Chondrocyte (in vitro differentiated cells): ENCODE data around the gene PRPSAP1. TPM values are rescaled to one million over a fixed set of nuclear protein-coding genes. Genes with fewer than 3 reads are reported as not detected.
"Not testable (repeated sequence)": the region's sequence is repeated elsewhere in the genome, so short reads cannot be mapped to it uniquely, and the experiment has no call there.

Source experiments
- DNase-seq: peaks from one replicate; pipeline ENCODE4 v3.0.0; 2021; ENCODE audit warnings: mixed read lengths, low spot score
- H3K27ac Mint-ChIP-seq: one replicate; pipeline ENCODE4 v1.8.0; 2021; ENCODE audit warnings: mild to moderate bottlenecking, moderate library complexity, mixed read lengths; ENCODE audit not compliant: unreplicated experiment
- H3K27me3 Mint-ChIP-seq: 2 replicates; pipeline ENCODE4 v1.8.0; 2021; ENCODE audit warnings: low read depth, mixed read lengths
- H3K36me3 Mint-ChIP-seq: 2 replicates; pipeline ENCODE4 v1.8.0; 2021; ENCODE audit warnings: low read depth, mixed read lengths
- H3K4me1 Mint-ChIP-seq: 2 replicates; pipeline ENCODE4 v1.8.0; 2021; ENCODE audit warnings: low read depth, mild to moderate bottlenecking, mixed read lengths
- H3K4me3 Mint-ChIP-seq: one replicate; pipeline ENCODE4 v1.8.0; 2021; ENCODE audit warnings: mild to moderate bottlenecking, moderate library complexity, mixed read lengths; ENCODE audit not compliant: unreplicated experiment
- H3K9me3 Mint-ChIP-seq: 2 replicates; pipeline ENCODE4 v1.8.0; 2021; ENCODE audit warnings: low read depth, mixed read lengths
- CTCF ChIP-seq: fragments of 200-600 bp; sonication (generic); IDR thresholded peaks from 2 replicates; pipeline ENCODE4 v1.5.0; 2021; ENCODE audit warnings: antibody characterized with exemption, mild to moderate bottlenecking, moderate library complexity
- total RNA-seq: library from RNA; stranded (reverse); gene quantifications from 3 replicates; pipeline ENCODE4 v1.2.1, GENCODE V29; 2021

PRPSAP1 gene
- total RNA-seq, 1 donor from 2014 or later: 59.0 TPM

DNA sequence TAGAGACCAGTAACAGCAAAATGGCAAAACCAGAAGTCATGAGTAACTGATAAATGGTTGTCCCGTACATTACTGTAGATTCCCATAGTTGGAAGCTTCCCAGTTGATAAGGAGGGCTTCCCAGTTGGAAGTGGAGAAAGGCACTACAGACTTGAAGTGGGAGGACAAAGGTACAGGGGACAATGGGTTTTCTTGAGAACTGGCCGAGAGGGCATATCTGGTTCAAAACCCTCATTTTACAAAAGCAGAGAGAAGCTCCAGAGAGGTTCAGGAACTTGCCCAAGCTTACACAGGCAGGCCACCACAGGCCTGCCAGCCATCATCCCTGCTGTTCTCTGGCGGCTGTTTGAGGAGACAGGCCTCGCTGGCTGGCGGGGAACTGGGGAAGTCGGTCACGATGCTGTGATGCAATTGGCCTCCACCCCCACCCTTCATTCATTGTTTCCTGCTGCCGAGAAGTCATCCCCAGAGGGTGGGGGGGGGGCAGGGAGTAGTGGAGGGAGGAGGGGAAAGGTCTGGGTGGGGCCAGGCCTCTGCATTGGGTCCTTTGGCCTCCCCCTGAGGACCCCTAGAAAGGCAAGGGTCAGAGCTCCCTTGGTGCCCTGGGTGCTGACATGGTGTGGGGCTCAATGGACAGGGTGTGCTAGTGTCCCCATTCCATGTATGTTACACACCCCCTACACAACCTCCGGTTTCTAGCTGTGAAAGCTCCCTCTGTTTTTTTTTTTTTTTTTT is 85.5 kb downstream of the PRPSAP1 start:
- peaks cover 29% of the 10 kb centered on the region for H3K4me1 Mint-ChIP-seq
- H3K36me3 Mint-ChIP-seq: no peaks in the 10 kb centered on the region
- peak overlapping the region; percentile 65 for H3K27ac Mint-ChIP-seq
- no peaks in the 10 kb centered on the region for H3K9me3 Mint-ChIP-seq
- H3K4me3 Mint-ChIP-seq: no peak overlapping the region
- DNase-seq: no peak
- H3K27me3 Mint-ChIP-seq: no peaks in the 10 kb centered on the region
- TF ChIP-seq CTCF: no peak

DNA sequence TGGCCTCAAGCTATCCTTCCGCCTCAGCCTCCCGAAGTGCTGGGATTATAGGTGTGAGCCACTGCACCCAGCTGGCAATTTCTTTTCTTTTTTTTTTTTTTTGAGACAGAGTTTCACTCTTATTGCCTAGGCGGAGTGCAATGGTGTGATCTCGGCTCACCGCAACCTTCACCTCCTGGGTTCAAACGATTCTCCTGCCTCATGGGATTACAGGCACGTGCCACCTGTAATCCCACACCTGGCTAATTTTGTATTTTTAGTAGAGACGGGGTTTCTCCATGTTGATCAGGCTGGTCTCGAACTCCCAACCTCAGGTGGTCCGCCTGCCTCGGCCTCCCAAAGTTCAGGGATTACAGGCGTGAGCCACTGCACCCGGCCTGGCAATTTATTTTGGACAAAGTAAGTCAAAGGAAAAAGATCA is 86.1 kb downstream of the PRPSAP1 start:
- Mint-ChIP-seq H3K4me1 (peaks cover 29% of the 10 kb centered on the region), H3K27ac (peak overlapping the region; percentile 41)
- H3K4me3 Mint-ChIP-seq, DNase-seq, H3K27me3 Mint-ChIP-seq, H3K36me3 Mint-ChIP-seq, H3K9me3 Mint-ChIP-seq: not testable (repeated sequence)

DNA sequence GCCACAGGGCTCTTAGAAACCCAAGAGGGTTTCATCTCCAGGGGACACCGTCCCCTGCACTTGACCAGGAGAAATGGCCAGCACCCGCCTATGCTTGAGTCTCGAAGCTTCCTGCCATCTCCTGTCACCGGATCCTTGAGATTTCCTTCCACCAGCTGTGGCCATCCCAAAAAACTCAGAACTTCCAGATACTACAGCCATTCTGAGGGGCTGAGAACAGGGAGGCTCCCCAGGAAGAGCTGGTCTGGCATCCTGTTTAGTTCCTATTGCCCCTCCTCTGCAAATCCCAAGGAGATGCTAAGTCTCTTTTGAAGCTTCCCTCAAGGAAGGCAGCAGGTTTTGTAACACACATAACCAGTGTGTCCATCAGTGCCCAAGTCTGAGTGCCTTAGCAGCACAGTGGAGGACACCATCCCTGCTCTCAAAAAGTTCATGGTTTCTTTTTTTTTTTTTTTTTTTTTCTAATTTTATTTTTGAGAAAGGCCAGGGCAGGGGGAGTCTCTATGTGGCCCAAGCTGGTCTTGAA is 86.6 kb downstream of the PRPSAP1 start:
- TF ChIP-seq CTCF: no peak
- no peak for DNase-seq
- Mint-ChIP-seq H3K9me3 (no peaks in the 10 kb centered on the region), H3K27ac (no peak overlapping the region), H3K27me3 (no peaks in the 10 kb centered on the region), H3K36me3 (no peaks in the 10 kb centered on the region), H3K4me1 (peaks cover 29% of the 10 kb centered on the region), H3K4me3 (peak overlapping the region; percentile 12)

GRCh38 chr17:76266244-76266938 is 87.3 kb downstream of the PRPSAP1 start:
- Mint-ChIP-seq H3K27me3 (no peaks in the 10 kb centered on the region), H3K27ac (peak overlapping the region; percentile 84), H3K36me3 (no peaks in the 10 kb centered on the region), H3K4me1 (peaks cover 29% of the 10 kb centered on the region), H3K4me3 (peak overlapping the region; percentile 75), H3K9me3 (no peaks in the 10 kb centered on the region)
- TF ChIP-seq CTCF: no peak
- DNase-seq: no peak

GRCh38 chr17:76265624-76266243 is 88.0 kb downstream of the PRPSAP1 start:
- no peaks in the 10 kb centered on the region for H3K36me3 Mint-ChIP-seq
- peak overlapping the region; percentile 75 for H3K4me3 Mint-ChIP-seq
- DNase-seq: no peak
- H3K4me1 Mint-ChIP-seq: peaks cover 29% of the 10 kb centered on the region
- peak overlapping the region; percentile 74 for H3K27ac Mint-ChIP-seq
- no peaks in the 10 kb centered on the region for H3K9me3 Mint-ChIP-seq
- no peak for TF ChIP-seq CTCF
- no peaks in the 10 kb centered on the region for H3K27me3 Mint-ChIP-seq
